HG03558 (cell line): ENCODE results near the gene SH3RF1.
"Not testable (repeated sequence)": the region's sequence is repeated elsewhere in the genome, so short reads cannot be mapped to it uniquely, and the experiment has no call there.

Source experiments
- ATAC-seq: cut with Tn5 transposase; IDR thresholded peaks from one replicate; pipeline ENCODE4 v1.9.1; 2021; ENCODE audit warnings: moderate number of reproducible peaks; ENCODE audit not compliant: unreplicated experiment; ENCODE audit errors: extremely low read depth

SH3RF1 gene

DNA sequence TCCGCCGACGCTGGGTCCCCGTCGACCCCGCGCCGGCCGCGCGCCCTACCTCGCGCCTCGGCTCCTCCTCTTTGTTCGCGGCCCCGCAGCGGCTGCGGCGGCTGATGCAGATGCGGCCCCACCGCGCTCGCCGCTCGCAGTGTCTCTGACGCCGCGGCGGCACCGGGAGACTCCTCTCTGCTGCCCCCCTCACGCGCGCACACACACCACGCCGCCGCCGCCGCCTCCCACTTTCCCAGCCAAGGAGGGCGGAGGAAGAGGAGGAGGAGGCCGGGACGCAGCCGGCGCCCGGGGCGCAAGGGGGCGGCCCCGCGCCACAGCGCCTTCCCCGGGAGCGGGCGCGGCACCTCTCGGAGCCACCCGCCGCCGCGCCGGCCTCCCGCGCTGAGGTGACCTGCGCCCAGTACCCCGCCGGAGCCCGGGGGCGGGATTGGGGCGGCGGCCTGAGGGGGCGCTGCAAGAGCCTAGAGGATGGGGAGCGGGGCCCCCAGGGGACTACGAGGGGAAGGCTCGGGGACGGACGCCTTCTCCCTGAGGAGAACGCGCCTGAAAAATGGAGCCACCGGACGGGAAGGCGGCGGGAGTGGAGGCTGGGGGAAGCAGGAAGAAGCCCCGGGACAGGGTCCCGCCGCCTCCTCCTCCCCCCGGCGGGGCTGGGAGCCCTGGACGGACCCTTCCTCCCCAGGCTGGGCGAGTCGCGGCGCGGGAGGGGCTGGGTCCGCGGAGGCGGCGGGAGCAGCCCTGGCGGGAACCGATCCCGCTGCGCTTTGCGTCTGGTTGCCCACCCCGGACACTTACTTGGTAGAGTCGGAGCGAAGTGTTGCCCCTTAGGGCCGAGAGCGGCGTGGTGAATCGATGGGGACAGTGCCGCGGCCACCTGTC lies at the start of gene SH3RF1:
Gene SH3RF1 (minus strand): TSS at position 147 of the 882 bp plus-strand sequence. CDS start 1,744 bp downstream, outside the sequence.
- peak; percentile 38 for ATAC-seq

DNA sequence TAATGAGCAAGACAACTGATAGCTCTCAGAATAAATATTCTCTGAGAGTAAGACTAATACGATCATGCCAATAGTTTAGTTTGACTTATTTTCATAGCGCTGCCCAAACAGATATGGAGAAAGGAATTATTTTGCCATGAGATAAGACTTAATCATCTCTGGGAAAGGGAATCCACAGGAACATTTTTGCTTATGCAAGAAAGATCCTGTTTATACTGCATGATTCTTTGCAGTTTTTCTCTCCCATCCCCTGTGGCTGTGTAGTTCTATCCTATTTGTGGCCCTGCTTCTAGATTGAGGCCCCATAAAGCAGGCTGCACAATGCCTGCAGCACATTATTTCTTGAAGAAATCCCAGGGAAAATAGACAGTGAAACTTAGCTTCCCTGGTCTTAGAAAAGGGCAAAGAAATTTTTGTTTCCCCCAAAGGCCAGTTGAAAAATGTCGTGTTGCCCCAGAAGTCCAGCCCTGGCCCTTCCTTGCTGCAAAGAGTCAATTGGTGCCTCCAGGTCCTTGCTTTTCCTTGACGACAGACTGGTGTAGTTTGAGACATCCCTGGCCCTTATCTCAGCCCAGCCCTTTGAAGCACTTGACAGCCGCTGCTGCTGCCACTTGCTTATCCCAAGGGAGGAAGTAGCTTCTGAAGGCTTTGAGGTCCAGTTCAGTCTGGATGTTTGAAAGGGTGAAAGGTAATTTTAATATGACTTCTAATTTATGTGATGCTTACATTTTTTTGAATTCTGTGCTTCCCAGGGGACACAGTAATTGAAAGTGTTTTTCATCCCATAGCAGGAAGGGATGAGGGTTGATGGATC lies 45.0 kb upstream of the SH3RF1 start:
- no peak for ATAC-seq

- no peak for ATAC-seq
These were observed 44.1 kb upstream of the SH3RF1 start for GRCh38 chr4:169314906-169315305.

DNA sequence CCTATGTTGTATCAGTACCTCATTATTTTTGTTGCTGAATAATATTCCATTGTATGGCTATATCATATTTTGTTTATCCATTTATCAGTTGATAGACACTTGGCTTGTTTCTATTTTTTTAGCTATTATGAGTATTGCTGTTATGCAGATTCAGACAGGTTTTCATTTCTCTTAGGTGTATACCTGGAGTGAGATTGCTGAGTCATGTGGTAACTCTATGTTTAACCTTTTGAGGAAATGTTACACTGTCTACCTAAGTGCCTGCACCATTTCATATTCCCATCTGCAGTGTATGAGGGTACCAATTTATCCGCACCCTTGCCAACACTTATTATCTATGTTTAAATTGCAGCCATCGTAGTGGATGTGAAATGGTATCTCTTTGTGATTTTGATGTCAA lies 43.0 kb upstream of the SH3RF1 start:
- ATAC-seq, result no peak

DNA sequence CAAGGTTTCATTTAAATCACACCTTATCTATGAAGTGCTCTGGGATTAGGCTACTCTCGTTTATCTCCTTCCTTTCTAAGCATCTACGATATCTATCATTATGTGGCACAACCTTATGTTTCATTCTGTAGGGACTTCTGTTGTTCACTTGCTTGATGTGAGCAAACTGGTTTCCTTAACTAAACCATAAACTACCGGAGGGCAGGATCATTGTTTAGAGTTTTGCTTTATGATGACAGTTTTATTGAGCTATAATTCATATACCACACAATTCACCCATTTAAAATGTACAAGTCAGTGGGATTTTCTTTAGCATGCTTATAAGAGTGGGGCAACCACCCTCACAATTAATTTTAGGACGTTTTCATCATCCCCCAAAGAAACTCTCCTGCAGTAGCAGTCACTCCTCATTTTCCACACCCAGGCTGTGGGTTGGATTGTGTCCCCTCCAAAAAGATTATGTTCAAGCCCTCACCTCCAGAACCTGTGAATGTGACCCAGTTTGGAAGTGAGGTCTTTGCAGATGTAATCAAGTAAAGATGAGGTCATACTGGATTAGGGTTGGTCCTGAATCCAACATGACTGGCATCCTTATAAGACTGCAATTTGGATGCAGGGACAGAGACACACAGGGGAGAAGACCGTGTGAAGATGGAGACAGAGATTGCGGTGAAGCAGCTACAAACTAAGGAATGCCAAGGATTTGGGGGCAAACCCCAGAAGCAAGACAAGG lies 42.1 kb upstream of the SH3RF1 start:
- ATAC-seq, result no peak

DNA sequence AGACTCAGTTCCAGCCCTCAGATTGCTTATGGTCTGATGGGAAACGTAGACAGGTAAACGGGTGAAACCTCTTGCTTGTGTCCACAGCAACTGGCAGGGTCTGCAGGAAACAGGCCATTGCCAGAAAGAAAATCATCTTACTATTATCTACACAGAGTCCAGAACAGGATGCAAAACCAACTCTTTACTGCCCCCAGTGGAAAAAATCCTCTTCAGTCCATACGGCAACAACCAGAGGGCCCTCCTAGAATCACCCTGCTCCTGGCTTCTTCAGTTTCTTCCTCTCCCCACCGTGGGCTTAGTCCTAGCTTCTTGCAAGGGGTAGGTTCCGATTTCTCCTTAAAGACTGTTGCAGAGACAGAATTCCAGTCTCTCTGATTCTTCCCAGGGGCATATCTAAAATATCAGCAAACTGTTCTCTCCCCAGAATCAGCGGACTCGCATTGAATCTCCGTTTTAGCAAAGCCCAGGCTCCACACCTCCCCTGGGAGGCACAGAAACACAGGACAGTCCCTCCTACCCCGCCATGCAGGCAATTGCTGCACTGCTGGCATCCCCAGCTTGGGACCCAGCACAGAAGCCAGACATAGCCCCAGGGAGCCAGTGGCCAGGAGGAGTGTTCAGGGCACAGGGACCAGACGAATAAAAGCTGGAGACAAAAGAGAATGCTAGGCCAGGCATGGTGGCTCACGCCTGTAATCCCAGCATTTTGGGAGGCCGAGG lies 41.0 kb upstream of the SH3RF1 start:
- ATAC-seq, result peak; percentile 70

- no peak for ATAC-seq
These were observed 38.7 kb upstream of the SH3RF1 start for GRCh38 chr4:169309326-169309967.

DNA sequence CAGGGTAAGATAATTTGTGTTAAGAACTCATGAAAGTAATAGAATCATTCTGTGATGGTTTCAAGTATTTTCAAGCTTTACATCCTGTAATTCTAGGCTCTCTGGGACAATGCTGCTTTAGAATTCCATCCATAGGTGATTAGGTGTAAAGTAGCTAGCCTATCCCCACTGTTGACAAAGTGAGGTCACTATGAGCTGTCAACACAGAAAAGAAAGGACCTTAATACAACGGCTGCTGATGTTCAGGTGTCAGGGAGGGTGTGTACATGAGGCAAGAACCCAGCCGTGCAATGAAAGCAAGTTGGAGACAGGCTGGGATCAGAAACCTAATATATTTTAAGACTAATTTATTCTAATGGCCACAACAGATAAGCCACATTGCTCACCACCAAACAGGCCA lies 36.8 kb upstream of the SH3RF1 start:
- ATAC-seq, result no peak

- ATAC-seq, result no peak
These were observed 34.9 kb upstream of the SH3RF1 start for GRCh38 chr4:169305651-169306050.

DNA sequence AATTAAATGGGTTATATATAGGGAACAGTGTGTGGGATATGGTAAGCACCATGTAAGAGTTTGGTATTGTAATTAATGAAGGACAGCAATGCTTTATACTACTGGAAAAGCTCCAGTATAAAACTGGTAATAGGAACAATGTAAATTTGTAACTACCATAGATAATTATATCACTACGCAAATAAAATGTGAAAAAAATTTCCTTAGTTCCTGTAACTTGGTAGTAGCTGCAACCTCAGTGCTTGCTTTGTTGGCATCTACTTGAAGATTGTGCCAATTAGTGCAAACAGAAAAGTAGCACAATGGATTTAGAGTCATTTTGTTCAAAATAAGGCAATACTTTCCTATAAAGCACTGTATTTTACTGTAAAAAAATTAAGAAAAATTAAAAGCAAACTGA lies 34.4 kb upstream of the SH3RF1 start:
- no peak for ATAC-seq

GRCh38 chr4:169295822-169296221 lies 25.1 kb upstream of the SH3RF1 start:
- no peak for ATAC-seq

DNA sequence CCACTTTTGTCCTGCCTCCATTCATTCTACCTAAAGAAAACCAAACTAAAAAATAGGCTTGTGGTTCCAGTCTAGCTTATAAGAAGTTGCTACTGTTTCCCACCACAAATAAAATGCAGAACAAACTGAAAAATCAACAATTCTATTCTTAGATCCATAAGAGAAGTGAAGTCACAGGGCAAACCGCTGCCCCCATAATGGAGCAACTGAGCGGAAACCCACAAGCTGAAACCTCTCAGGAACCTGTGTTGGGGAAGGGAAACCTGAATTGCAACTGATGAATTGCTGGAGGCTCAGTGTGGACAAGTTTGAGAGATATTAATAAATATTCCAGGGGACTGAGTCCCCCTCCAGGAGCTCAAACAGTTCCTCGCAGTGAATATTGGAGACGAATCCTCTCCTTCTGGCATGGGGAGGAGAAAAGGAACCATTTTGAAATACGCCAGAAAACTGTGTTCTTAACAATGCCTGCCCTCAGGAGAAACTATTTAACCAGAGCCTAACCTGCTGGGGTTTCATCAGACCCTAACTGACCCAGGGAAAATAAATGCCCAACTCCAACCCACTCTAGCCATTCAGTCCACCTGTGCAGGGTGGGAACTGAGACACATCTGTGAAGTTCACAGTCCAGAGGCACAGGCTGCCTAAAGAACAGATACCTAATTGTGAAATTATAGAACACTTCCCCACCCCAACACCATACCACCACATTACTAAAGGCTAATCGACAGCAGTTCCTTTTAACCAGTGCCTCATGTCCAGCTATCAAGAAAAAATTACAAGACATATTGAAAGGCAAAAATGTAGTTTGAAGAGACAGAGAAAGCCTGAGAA lies 22.8 kb upstream of the SH3RF1 start:
- ATAC-seq, result peak; percentile 70

GRCh38 chr4:169287983-169288382 lies 17.2 kb upstream of the SH3RF1 start:
- not testable (repeated sequence) for ATAC-seq

DNA sequence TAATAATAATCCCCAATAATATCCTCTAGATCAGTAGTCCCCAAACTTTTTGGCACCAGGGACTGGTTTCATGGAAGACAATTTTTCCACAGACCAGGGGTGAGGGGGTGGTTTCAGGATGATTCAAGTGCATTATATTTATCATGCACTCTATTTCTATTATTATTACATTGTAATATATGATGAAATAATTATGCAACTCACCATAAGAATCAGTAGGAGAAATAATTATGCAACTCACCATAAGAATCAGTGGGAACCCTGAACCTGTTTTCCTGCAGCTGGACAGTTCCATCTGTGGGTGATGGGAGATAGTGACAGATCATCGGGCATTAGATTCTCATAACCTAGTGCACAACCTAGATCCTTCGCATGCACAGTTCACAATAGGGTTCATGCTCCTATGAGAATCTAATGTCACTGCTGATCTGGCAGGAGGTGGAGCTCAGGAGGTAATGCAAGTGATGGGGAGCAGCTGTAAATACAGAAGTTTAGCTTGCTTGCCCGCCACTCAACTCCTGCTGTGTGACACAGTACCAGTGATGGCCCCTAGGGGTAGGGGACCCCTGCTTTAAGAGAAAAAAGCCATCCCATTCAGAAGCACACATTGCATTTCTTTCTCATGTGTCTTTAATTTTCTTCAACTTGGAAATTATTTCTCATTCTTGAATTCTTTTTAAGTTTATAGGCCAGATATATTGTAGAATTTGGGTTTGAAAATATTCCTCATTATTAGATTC lies 16.0 kb upstream of the SH3RF1 start:
- no peak for ATAC-seq

GRCh38 chr4:169283114-169283509 lies 12.4 kb upstream of the SH3RF1 start:
- ATAC-seq, result no peak

DNA sequence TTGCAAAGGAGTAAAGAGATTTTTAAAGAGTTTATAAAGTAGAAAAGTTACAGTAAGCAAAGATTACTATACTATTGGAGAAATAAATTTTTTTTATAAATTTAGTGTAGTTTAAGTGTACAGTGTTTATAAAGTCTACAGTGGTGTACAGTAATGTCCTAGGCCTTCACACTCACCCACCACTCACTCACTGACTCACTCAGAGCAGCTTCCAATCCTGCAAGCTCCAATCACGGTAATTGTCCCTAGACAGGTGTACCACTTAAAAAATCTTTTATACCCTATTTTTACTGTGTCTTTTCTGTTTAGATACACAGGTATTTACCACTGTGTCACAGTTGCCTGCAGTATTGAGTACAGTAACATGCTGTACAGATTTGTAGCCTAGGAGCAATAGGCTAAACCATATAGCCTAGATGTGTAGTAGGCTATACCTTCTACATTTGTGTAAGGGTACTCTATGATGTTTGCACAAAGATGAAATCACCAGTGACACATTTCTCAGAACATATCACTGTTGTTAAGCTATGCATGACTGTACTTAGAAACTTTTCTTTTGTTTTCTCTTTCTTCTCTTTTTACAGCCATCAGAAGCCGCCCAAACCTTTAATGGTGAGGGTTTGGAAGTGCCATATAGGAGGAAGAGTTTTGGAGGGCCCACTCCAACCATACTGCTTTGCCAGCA lies 11.8 kb upstream of the SH3RF1 start:
- ATAC-seq, result no peak

GRCh38 chr4:169279108-169279507 lies 8.4 kb upstream of the SH3RF1 start:
- ATAC-seq, result no peak
